NOMO-1 treated with dmso at 0.1 percent for 144 hours (cell line): Measurements from ENCODE around the gene UBE2L6.

ENCODE experiments used
- DNase-seq: peaks from one replicate; lab custom pipeline; 2025; ENCODE audit not compliant: unreplicated experiment; lab: John Stamatoyannopoulos, UW

The UBE2L6 gene

DNA sequence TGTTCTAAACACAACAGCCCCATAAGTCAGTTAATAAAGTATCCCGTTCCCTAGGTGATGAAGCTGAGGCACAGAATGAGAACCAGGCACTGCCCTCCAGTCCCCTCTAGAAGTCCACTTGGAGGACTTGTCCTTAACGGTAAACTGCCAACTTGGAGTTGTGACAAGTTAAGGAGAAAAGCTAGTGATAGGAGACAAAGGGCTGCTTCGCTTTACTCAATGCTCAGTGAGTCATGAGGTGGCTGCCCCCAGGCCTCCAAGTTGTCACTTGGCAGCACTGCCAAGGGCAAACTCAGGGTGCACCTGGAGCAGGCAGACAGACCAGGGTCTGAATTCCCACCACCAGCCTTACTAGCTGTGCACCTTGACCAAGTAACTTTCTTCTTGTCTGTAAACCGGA, 65.5 kb downstream of the UBE2L6 start:
- no peak for DNase-seq
